Measurements from ENCODE around the gene MLEC.
"Not testable (repeated sequence)": the region's sequence is repeated elsewhere in the genome, so short reads cannot be mapped to it uniquely, and the experiment has no call there.

Gene MLEC

DNA sequence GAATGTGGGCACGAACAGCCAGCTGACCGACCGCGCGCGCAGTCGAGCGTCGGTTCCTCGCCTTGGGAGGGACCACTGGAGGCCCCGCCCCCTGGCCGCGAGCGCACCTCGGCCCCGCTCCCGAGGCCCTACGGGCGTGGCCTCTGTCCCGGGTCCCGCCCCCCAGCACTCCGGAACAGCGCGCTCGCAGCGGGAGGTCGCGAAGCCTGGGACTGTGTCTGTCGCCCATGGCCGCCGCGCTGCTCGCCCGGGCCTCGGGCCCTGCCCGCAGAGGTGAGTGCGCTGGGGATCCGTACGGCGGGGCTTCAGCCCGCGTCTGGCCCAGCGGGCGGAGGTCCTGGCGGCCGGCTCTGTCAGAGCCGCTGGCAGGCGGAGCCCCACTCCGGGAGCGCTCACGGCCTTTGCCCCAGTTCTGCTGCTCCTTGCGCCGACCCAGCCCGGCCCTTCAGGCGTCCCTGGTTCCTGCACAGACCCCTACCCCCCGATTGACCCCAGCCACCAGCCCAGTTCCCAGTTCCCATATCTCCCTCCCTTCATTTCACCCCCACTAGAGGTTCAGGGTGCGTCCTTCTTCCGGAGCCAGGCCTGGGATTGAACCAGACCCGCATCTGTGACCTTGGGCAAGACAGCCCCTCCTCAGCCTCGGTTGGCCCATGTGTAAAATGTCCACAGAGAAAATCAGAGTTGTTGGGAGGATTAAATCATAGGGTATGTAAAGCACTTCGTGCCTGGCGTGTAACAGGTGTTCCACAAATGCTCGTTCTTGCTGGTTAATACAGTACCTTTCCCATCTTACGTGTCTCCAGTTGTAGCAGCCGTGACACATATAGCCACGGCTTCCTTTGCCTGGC lies 38.9 kb downstream of the MLEC start, which contains the start of gene ACADS:
Gene ACADS (plus strand): TSS at position 168 of the 851 bp plus-strand sequence. CDS start 60 bp downstream, at position 228.
- TF ChIP-seq, protein P1, sequence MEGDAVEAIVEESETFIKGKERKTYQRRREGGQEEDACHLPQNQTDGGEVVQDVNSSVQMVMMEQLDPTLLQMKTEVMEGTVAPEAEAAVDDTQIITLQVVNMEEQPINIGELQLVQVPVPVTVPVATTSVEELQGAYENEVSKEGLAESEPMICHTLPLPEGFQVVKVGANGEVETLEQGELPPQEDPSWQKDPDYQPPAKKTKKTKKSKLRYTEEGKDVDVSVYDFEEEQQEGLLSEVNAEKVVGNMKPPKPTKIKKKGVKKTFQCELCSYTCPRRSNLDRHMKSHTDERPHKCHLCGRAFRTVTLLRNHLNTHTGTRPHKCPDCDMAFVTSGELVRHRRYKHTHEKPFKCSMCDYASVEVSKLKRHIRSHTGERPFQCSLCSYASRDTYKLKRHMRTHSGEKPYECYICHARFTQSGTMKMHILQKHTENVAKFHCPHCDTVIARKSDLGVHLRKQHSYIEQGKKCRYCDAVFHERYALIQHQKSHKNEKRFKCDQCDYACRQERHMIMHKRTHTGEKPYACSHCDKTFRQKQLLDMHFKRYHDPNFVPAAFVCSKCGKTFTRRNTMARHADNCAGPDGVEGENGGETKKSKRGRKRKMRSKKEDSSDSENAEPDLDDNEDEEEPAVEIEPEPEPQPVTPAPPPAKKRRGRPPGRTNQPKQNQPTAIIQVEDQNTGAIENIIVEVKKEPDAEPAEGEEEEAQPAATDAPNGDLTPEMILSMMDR (conservative IDR thresholded peaks at IDR 0.05; ENCODE audit: low read depth, low read length), result no peak
- DNase-seq (ENCODE audit: low read depth), result no peak
- peak within 1 kb of the TSS; percentile 59 for H3K4me3 ChIP-seq (ENCODE audit: low read length)

DNA sequence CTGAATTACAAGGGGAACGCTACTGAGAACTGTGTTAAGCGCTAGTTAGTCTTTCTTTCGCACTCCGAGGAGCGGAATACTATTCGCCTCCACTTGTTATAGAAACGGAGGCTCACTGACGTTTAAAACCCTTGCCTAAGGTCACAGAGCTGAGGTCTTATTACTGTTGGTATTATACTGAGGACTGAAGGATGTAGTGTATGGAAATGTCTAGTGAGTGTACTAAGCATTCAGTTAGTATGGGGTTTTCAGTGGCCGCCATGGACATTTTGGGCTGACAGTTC lies 39.5 kb downstream of the MLEC start:
- no peak for DNase-seq (ENCODE audit: low read depth)
- TF ChIP-seq, protein P1 (conservative IDR thresholded peaks at IDR 0.05; ENCODE audit: low read depth, low read length), result no peak
- peak overlapping the region; percentile 59 for H3K4me3 ChIP-seq (ENCODE audit: low read length)

GRCh38 chr12:120726961-120727360 lies 40.0 kb downstream of the MLEC start:
- no peak overlapping the region for H3K4me3 ChIP-seq (ENCODE audit: low read length)
- TF ChIP-seq, protein P1 (conservative IDR thresholded peaks at IDR 0.05; ENCODE audit: low read depth, low read length), result no peak
- DNase-seq (ENCODE audit: low read depth), result no peak

DNA sequence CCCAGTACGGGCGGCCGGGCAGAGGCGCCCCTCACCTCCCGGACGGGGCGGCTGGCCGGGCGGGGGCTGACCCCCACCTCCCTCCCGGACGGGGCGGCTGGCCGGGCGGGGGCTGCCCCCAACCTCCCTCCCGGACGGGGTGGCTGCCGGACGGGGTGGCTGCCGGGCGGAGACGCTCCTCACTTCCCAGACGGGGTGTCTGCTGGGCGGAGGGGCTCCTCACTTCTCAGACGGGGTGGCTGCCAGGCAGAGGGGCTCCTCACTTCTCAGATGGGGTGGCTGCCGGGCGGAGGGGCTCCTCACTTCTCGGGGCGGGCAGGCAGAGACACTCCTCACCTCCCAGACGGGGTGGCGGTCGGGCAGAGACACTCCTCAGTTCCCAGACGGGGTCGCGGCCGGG lies 45.2 kb downstream of the MLEC start:
- not testable (repeated sequence) for DNase-seq (ENCODE audit: low read depth); H3K4me3 ChIP-seq (ENCODE audit: low read length)

DNA sequence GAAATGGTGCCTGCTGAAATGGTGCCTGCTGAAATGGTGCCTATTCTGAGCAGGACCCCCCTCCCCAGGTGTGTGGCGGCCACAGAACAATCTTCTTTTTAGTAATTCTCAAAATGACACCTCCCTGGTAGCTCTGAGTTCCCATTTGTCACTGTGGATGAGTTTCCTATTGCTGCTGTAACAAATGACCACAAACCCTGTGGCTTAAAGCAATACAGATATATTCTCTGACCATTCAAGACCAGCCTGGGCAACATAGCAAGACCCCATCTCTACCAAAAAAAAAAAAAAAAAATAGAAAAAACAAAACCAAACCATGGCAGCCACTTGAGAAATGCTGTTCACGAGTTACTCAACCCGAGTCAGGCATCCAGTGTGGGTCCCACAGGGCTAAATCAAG lies 46.6 kb downstream of the MLEC start:
- no peak for DNase-seq (ENCODE audit: low read depth)
- no peak overlapping the region for H3K4me3 ChIP-seq (ENCODE audit: low read length)
- TF ChIP-seq, protein P1 (conservative IDR thresholded peaks at IDR 0.05; ENCODE audit: low read depth, low read length), result no peak

DNA sequence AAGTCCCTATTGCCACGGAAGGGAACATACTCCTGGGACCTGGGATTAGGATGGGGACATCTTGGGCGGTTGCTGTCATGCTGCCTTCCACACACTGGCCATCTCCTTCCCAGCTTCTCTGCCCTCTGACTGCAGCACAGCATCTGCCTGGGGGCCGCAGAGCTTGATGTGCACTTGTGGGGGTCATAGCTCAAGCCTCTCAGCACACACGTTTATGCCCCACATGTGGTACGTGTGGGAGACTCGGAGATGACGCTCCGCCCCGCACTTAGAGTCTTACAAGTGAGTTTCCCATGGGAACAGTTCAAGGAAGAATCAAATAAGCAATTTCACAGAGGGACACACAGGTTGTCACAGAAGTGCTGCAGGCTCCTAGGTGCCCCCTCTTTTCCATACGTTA lies 47.3 kb downstream of the MLEC start:
- no peak overlapping the region for H3K4me3 ChIP-seq (ENCODE audit: low read length)
- TF ChIP-seq, protein P1 (conservative IDR thresholded peaks at IDR 0.05; ENCODE audit: low read depth, low read length), result no peak
- DNase-seq (ENCODE audit: low read depth), result no peak

DNA sequence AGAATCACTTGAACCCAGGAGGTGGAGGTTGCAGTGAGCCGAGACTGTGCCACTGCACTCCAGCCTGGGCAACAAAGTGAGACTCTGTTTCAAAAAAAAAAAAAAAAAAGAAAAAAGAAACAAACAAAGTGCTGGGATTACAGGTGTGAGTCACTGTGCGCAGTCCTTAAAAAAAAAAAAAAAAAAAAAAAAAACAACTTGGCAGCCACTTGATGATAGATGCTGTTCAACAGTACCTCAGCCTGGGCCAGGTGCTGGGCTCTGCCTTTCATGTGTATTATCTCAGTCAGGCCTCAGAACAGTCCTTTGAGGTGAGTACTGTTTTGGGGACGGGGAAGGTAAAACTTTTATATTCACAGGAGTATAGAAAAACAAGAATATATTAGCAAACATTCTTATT lies 48.2 kb downstream of the MLEC start:
- H3K4me3 ChIP-seq (ENCODE audit: low read length), result no peak overlapping the region
- TF ChIP-seq, protein P1 (conservative IDR thresholded peaks at IDR 0.05; ENCODE audit: low read depth, low read length), result no peak
- DNase-seq (ENCODE audit: low read depth), result no peak

Data from retinal pigment epithelial cell (primary cell).